Activated CD4-positive, alpha-beta T cell treated with anti-CD3 and anti-CD28 coated beads, Interleukin-2, Interleukin-4, amounts not matched to agents 100 ng/mL and 50 ng/mL, durations not matched to agents 16 hours and 8 hours (primary cell): ENCODE measurements around the gene SLC30A5.

Experiments
- DNase-seq: peaks from one replicate; pipeline ENCODE4 v3.0.0-alpha.2; 2020; ENCODE audit warnings: low spot score

The SLC30A5 gene

GRCh38 chr5:69167493-69167855 lies 73.7 kb downstream of the SLC30A5 start:
- peak; percentile 16 for DNase-seq

- DNase-seq, result no peak
Measured at GRCh38 chr5:69167929-69168328, 74.1 kb downstream of the SLC30A5 start.

- DNase-seq, result no peak
Measured at GRCh38 chr5:69170495-69170894, 76.7 kb downstream of the SLC30A5 start.

- DNase-seq, result no peak
Measured at GRCh38 chr5:69170969-69171368, 77.2 kb downstream of the SLC30A5 start.
